GM18499 (cell line): ENCODE measurements around the gene DBH.
"Not testable (repeated sequence)": the region's sequence is repeated elsewhere in the genome, so short reads cannot be mapped to it uniquely, and the experiment has no call there.

ENCODE experiments used
- ATAC-seq: cut with Tn5 transposase; IDR thresholded peaks from one replicate; pipeline ENCODE4 v1.9.1; 2021; ENCODE audit warnings: moderate number of reproducible peaks; ENCODE audit not compliant: insufficient read depth, unreplicated experiment

DBH gene

DNA sequence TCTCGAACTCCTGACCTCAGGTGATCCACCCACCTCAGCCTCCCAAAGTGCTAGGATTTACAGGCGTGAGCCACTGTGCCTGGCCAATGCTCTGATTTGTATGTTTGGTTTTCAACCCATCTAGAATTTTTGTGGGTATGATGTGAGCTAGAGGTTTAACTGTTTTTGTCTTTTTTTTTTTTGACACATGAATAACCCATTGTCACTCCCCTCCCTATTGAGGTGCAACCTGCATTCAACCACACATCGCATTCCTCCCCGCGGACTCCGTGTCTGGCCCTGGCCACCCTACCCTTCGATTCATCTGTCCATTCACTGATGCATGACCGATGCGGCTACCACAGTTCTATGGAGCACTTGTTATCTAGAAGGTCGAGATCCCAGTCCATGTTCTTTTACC is 17.4 kb upstream of the DBH start:
- no peak for ATAC-seq

DNA sequence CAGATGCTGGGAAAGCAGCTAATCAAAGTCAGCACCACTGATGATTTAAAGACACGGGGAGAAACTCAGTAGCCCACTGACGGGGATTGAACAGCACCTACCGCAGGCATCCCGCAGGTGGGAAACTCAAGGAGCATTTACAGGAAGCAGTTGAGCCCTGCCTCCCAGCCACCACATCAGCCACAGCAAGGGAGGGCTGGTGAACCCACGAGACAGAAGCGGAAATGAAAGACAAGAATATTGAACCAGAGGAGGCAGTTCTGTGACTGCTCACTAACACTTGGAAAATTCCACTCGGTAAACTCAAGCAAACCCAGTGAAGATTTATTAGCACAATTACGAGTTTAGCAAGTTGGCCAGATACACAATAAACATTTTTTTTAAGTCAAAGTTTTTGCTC is 16.4 kb upstream of the DBH start:
- ATAC-seq = no peak

DNA sequence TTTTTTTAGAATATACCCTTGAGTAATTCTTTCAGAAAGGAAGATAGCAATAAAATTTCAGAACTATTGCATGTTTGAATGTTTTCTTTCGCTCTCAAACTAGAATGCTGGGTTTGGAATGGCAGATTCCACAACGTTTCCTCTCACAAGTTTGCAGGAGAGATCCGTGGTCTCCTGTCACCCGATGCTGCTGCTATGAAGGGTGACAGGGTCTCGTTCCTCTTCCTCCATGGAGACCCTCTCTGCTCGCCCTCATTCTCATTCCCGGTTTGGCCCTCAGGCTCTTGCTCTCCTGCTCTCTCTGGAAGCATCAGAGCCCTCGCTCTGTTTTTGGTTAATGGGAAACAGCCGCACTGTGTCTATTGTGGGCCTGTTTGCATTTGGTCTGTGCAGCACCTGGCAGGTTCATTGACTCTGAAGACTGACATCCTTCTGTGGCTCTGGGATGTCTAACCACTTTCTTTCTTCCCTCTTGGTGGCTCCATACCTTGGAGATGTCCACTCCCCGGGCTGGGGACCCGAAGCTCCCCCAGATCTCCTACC is 14.4 kb upstream of the DBH start:
- ATAC-seq = no peak

DNA sequence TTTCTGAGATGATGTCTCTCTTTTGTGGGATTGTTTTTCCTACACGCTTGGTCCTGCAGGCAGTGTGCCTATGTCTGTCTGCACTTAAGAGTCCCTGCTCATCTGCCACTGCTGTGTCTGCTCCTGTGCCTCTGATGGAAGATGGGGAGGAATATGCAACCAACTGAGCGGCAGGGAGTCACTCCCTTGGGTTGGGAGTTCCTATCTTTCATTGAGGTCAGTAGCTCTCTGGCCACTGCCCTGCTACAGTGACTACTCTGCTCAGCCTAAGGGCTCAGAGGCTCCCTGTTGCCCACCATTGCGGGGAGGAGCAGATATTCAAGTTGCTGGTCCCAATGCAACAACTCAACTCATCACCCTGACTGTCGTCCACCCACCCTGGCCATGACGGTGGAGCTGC is 13.6 kb upstream of the DBH start:
- no peak for ATAC-seq

DNA sequence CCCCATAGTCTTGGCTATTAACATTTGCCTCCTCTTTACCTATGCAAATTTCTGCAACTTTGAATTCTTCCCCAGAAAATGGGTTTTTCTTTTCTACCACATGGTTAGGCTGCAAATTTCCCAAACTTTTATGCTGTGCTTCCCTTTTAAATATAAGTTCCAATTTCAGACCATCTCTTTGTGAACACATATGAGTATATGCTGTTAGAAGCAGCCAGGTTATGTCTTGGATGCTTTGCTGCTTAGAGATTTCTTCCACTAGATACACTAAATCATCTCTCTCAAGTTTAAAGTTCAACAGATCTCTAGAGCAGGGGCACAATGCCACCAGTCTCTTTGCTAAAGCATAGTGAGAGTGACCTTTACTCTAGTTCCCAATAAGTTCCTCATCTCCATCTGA is 10.2 kb upstream of the DBH start:
- not testable (repeated sequence) for ATAC-seq

DNA sequence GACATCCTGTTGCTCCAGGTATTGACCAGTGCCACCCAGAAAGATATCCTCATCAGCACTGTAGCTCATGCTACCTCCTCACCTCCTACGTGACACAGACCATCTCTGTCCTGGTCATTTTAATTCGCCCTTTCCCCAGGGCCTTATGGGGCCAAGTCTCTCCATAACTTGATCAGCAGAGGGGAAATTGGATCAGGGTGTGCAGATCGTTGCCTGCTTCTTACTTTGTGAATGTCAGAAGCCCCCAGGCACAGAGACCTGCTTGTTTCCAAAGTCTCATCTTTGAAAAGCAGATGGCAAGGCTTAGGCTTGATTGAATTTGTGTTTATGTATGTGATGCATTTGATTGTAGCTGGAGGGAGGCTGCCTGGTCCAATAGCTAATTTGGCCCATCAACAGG is 8.8 kb upstream of the DBH start:
- no peak for ATAC-seq

DNA sequence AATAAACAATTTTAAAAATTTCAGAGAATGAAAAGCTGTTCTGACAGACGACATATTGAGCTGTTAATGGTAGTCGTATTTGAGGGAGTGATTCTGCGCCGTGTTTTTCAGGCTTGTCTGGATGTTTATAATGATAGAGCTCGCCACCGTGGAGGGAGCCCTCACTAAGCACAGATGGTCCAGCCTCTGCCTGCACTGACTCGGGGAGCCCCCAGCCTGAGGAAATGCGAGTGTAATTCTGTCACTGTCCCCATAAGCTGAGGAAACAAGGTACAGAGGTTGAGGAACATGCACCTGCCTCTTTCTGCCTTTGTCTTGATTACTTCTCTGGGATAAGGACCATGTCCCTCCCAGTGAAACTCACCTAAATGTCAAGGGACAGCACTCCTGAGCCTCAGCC is 7.4 kb upstream of the DBH start:
- ATAC-seq = no peak

DNA sequence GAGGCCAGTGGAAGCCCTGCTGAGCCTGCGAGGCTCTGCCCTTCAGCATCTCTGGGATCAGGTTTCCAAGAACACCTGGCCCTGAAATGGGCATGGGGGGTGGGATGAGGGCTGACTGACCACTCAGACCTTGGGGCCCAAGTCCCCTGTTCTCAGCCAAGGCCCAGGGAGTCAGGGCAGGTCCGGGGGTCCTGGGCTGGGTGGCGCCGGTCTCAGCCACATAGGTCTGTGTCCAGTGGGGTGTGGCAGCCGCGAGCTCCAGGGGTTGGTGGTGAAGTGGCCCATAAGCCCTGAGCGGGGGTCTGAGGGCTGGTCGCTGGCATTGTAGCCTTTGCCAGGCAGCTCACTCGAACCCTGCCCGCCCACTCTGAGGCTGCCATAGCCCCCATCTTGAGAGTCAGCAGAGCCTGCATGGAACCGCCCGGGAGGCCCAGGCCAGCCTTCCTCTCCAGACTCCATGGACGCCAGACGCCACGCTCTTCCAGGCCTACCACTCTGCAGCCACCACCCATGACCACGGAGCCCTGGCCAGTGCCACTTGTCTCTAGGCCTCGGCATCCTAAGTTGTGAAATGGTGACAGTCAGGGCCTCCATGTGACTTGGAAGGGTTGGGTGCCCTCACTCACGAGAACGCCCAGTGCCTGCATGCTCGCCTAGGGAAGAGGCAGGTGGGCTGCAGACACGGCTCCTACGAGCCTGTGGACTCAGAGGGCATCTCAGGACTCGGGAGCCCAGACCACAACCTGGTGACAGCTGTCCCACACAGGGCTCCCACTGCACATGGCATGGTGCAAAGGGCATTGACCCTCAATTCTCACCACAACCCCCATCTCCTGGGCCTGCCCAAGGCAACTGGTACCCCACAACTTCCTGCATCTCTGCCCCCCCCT is 6.7 kb upstream of the DBH start:
- no peak for ATAC-seq

DNA sequence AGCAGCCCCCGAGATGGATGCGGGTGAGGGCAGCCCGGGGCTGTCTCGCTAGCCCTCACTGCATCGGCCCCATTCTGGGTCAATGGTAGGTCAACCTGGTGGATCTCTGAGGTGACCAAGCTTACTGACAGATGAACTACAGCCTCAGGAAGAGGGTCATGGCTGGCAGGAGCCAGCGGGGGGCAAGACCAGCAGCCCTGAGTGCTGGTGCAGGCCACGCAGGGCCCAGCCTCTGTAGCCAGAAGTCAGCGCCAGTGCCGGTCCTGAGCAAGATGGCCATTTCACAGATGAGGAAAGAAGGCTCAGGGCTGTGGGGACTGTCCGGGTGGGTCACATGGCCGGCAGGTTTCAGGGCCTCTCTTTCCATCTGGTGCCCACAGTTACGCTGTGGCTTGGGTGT is 5.1 kb upstream of the DBH start:
- ATAC-seq = no peak

DNA sequence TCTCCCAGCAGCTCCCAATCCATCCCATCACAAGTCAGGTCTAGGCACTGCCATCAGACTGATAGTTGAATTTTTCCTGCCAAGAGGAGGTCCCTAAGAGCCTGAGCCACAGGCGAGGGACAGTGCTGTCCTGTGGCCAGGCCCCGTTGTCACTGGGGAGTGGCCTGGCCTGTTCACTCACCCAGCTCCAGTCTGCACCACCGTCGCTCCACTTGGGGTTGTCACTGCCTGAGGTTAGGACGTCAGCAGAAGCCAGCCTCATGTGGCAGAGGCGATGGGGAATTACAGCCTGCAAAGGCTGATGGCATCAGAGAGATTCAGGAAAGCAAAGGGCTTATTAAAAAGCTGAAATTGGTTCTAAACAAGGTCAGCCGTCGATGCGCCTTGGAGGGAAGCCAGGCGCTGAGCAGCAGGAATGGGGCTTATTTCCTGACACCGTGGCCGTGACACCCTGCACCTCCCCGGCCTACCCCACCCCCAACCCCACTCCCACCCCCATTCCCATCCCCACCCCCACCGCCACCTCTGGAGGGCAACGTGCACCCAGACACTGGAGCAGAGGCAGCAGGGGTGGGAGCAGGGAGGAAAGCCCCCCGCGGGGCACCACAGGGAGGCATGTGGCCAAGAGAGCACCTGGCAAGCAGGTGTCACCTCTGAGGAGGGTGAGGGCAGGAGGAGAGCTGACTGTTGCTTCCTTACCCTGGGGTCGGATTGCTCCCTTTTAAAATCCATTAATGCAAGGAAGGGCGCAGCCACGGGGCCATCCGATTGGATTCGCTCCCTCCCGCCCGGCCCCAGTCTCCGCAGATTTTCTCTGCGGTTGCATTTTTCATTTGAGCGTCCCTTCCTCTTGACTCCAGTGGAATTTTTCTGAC is 3.1 kb upstream of the DBH start:
- ATAC-seq = no peak

DNA sequence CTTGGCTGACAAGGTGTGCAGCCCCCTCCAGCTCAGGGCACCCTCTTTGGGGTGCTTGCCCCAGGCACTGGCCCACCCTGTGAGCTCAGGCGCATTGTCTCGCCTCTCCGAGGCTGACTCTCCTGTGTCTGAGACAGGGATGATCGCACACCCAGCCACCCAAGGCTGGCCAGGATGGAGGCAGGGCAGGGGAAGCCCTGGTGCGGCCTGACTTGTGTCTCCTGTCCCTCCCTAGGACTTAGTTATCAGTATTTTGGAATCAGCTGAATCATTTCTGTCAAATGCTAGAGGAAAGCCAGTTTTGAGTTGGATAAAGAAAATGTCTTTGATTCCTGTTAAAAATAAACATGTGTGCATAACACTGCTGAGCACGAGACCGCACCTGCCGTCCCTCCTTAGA is 2.5 kb upstream of the DBH start:
- ATAC-seq = no peak

DNA sequence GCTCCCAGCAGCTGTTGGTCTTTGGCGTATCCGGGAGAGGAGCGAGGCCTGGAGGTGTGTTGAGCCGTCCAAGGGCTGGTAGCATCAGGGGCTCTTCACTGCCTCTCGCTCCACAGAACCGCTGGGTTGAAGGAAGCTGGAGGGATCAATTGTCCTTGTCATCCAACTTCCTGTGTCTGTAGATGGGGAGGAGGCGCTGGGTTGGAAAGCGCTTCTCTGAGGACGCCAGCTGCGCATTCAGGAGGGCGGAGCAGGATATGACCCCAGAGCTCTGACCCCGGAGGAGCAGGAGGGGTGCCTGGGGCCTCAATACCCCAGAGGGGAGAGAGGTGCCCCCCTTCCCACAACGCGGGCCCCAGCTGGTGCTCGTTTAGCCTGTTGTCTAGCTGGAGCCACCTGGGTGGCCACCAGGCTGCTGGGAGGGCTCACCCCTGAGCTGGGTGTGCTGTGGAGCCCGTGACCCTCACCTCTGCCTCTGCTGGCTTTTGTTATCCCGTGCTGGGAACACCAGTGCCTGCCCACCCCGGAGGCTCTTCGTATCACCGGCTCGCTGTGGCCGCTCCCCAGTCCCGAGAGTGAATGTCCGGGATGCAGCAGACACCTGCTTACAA is 2.0 kb upstream of the DBH start:
- ATAC-seq = no peak

DNA sequence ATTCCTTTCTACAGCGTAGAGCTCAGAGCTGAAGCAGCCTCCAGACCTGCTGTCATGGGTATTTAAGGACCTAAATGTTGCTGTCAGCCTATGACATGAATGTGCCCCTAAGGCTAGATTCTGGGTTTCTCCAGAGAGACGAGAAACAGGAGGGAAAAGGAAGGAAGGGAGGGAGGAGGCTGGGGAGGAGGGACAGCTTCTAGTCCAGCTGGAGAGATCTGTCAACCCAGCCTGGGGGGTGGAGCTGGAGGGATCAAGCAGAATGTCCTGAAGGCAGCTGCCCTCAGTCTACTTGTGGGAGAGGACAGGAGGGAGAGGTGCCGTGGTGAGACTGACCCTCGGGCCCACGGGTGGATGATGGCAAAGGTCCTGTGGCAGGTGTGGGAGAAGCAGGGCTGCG is 1.1 kb upstream of the DBH start:
- ATAC-seq = no peak

DNA sequence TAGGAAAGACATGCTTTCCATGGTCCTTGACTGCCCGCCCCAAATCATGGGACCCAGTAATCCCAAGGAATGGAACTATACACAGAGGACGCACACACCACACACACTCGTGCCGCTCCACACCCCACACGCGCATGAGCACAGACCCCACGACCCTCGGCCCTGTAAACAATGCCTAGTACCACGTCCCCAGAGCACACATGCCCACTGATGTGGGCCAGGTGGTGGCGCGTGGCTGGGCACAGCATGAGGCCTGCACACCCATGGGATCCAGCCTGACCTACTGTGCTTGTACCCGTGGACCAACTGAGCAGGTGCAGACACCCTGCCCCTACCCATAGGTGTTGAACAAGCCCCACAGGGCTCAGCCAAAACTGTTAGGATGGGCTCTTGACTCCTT is 739 bp downstream of the DBH start:
- ATAC-seq = no peak

DNA sequence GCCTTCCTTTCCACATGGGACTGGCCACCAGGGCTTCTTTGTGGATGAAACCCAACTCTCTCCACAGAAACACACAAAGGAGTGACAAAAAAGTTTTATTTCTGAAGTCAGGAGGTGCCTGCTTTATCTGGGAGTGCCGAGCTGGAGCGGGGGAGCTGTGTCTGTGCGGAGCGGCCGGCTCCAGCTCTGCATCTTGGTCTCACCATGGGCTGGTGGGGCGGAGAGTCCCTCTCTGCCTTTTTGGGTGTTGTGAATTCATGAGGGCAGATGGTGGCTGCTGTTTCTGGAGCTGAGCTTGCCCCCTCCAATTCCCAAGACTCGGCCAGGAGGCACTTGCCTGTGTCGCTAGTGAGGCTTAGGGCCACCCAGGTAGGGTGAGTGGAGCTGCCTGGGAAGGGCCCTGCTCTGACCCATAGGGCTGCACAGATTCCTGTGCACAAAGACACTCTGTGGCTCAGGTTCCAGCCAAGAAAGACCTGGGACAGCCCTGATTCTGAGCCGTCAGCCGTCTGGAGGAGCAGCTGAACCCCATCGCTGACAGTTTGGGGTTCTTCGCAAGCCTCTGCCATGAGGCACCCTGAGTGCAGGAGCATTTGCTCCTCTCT is 1.4 kb downstream of the DBH start:
- no peak for ATAC-seq

DNA sequence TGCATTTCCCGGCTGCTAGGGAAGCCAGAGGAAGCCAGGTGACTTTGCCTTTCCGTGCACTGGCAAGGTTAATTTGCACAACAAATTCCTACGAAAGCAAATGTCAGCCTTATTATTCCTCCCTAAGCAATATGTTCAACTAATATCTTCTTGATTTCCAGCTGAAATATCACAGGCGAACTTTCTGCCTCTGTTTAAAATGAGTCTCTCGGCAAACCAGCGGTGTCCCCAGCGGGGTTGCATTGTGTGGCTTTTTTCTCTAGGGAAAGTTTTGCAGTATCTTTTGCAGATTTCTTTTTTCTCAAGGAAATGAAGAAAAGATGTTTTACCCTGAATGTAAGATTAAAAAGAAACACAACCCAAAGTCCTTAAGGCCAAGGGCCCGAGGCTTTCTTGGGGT is 1.9 kb downstream of the DBH start:
- no peak for ATAC-seq

DNA sequence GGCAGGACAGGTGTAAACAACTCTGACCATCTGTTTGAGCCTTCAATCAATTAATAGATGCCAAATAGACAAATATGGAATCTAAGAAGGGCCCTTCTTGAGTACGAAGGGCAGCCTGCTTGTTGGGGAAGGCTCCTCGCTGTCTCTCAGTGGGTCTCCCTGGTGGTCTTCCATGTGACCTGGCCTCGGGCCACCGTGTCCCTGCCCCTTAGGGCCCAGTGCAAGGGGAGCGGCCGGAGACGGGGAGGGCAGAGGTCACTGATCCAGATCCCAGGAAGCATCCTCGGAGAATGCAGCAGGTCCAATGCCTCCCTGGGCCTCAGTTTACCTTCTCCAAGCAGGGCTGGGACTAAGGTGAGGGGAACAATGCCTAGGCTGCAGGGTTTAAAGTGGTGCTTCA is 2.5 kb downstream of the DBH start:
- ATAC-seq = no peak

DNA sequence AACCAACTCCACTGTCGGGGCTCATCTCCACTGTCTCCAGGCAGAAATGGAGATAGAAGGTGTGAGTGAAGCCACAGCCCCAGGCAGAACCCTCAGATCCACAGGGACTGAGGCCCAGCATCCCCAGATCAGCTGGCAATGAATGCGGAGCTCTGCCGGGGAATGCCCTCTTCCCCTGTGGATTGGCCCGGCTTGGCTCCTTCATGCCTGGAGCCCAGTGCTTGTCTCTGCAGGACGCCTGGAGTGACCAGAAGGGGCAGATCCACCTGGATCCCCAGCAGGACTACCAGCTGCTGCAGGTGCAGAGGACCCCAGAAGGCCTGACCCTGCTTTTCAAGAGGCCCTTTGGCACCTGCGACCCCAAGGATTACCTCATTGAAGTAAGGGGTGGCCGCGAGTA is 3.5 kb downstream of the DBH start:
- no peak for ATAC-seq

DNA sequence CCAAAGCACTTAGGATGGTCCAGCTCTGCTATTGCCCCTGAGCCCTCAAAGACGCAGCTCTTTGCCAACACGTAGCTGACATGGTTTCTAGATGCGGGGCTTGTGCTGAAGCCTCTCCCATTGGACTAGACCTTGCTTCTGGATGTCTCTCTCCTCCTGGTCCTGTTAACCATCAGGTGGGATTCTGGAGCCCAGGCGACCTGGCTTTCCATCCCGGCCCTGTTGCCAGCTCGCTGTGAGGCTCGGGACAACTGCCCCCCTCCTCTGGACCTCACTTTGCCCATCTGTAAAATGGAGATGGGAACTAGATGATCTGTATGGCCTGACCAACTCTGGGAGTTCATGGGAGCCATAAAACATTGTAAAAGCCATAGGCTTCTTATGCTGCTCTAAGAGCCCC is 4.0 kb downstream of the DBH start:
- ATAC-seq = no peak

DNA sequence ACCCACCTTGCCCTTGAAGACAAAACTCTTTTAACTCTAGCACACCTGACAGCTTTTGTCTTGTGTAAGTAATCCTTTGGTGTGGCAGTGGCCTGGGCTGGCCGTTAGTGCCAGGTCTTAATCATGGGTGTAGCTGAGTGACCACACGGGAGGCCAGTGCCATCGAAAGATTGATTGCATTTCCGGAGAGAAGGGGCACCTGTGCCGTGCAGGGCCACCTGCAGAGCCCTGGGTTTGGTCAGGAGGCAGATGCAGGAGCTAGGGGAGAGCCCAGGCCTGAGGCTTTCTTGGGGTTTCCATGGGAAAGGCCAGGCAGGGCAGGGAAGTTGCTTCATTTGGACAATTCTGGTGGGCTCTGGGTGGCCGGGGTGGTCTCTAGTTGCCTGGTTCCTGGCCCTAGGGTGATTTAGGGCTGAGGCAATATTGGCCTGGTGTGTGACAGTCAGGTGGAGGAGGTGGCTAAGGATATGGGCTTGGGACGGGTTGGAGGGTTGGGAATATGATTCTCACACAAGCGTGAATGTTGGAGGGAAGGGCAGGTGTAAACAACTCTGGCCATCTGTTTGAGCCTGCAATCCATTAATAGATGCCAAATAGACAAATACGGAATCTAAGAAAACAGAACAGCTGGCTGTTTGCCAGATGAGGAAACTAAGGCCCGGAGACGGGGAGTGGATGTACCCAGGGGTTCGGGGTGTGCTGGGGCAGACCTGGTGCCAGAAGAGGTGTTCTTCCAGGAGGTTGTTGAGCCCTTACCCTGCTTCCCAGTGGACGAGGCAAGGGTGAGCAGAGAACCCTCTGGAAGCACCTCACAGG is 4.6 kb downstream of the DBH start:
- ATAC-seq = no peak
